GM21447 (cell line): ENCODE data around the gene C5orf58.

Source experiments
- ATAC-seq: cut with Tn5 transposase; IDR thresholded peaks from one replicate; pipeline ENCODE4 v1.9.1; 2021; ENCODE audit not compliant: unreplicated experiment

The C5orf58 gene

GRCh38 chr5:170252720-170253350, 20.1 kb downstream of the C5orf58 start:
- no peak for ATAC-seq

DNA sequence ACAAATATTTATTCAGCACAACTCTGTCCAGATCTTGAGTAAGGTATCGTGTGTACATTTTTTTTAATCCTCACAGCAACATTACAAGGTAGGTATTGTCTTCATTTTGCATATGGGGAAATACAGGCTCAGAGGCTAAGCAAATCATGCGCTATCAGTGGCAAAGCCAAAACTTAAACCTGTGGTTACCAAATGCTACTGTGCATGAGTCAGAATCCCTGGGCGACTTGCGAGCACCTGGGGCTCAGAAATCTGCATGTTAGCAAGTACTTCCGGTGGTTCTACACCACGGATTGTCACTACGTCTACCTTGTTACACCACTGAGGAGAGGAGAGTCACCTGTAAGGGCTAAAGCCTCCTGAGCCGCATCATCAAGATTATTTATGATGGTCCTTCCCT, 21.3 kb downstream of the C5orf58 start:
- peak; percentile 96 for ATAC-seq

DNA sequence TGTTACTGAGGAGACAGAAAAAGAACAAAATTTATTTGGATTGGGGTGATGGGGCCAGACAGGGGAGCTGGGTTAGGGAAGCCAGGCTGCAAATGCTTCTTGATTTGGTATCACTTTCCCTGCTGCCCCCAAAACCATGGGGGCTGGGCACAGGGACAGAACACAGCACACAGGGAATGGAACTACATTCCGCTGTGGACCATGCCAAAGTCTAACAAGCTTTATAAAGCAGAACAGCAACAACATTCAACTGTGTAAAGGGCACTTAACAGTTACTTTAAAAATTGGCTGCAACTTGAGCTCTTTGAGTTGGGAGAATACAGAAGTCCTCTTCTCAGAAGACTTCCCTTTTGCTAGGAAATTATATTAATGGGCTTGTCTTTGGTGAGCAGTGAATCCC, 23.8 kb downstream of the C5orf58 start:
- ATAC-seq = no peak

GRCh38 chr5:170257370-170257769, 24.6 kb downstream of the C5orf58 start:
- ATAC-seq = no peak

DNA sequence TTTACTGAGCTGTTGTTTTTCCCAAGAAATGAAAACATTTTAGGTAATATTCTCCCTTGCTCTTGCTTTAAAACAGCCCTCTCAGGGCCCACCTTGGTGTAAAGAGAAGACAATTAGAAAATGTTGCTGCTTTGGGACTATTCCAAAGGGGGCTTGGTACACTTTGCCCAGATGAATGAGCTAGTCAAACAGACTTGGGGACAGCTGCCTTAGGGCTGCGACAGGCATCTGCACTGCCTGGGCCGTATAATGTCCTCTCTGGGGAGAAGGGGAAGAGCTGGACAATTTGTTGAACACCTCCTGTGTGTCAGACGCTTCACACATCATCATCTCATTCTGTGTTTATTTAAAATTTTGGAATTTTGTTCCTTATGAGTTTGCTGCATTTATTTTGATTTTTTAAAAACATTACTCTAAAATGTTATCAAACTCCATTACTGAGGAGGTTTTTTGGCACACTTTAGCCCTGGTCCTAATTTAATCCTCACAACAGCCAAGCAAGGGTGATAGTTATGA, 28.8 kb downstream of the C5orf58 start:
- no peak for ATAC-seq

DNA sequence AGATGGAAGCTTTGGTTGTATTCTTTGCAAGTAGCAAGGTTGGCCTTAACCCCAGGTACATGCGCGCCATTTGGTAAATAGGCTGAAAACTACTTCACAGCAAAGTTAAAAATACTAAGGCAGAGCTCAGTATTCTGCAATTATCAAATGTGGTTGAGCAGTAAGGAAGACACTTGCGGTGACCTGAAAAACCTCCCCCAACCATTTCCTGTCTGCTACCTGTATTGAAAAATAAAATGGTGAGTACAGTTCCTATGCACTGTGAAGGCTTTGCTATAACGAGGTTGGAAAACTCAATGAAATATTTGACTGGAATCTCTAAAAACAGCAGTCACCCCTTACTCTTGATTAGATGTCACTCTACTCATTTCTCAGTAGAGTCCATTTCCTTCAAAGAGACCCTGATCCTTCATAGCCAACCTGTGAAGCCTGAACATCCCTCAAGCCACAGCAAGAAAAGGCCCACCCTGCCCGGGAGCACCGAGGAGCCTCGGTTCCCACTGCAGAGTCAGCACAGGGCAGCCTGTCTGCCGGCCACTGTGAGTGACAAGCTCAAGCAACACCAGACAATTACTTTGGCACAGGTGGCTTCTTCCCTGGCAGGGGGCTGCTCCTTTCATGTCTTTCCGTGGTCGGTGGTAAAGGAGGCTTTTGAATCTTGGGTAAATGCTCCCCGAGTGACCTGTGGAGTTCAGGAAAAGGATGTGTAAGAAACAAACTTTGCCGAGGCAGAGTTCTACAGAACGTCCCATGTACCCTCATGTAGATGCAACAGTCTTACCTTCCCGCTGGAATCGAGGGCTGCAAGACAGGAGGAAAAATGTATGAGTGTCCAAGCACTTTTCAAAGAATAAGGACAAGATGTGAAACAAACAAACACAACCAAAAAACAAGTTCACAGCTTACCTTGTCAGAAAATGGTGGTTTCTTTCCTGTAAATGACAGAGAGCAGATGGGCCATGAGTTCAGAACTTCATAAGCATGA, 29.6 kb downstream of the C5orf58 start:
- no peak for ATAC-seq

GRCh38 chr5:170263906-170264305, 31.1 kb downstream of the C5orf58 start:
- no peak for ATAC-seq

DNA sequence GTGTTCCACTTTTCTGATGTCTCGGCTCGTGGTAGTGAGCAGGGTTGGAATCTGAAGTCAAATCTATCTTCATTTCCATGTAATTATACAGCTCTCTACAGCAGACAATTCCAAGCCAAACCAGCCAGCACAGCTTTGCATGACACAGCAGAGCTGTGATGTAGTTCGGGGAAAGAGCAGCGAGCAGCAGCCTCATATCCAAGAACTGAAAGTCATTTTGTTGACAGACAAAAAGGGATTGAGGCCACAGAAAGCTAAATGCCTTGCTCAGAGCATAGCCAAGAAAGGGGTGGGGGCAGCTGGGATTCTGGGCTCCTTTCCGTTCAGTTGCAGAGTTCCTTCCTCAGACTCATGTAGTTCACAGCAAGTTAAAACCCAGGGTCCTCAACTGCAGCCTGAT, 32.7 kb downstream of the C5orf58 start:
- no peak for ATAC-seq

DNA sequence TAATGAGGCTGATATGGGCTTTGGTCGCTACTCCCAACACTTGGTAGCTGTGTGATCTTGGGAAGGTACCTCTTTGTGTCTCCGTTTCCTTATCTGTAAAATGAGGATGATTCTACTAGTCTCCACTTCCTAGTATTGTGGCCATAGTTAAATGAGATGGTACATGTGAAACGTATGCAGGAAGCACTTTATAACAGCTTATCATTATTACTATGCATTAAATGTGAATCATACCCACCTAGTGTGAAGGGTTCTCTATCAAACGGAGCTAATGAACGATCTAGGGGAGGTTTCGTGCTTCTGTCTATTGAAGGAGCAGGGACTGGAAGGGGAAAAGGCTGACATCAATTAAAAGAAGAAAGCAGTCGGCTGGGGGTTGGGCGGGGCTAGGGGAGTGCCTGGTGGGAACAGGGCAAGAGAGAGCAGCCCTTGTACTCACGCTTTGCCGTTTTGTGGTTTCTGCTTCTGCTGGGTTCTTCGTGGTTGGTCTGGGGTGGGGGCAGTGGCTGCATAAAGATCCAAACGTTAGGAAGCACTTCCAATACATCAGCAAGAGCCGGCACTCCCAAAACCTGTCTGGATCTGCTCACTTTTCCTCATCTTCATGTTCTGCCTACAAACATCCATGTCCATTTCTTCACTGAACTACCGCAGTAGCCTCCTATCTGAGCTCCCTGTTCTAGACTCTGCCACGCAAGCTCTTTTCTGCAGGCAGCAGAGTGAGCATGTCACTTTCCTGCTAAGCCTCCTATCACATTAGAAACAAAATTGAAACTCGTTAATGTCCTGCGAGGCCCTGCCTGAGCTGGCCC, 34.0 kb downstream of the C5orf58 start:
- no peak for ATAC-seq

GRCh38 chr5:170267431-170268152, 34.8 kb downstream of the C5orf58 start:
- peak; percentile 86 for ATAC-seq

- no peak for ATAC-seq
Observed at GRCh38 chr5:170268153-170268689, 35.4 kb downstream of the C5orf58 start.

DNA sequence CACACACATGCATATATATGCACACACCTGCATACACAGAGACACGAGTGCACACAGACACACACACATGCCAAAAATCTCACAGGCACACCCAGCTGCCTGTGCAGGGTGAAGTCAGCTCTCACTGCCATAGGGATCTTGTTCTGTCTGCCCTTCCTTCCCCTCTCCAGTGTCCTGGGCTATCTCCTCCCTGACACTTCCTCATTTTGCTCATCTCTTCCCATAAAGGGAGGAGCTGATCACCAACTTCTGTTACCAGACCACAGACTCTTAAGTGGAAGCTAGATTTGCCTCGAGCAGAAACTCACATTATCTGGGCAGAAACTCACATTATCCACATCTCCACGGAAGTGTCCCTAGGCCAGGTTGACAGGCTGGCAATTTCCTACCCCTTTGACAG, 36.1 kb downstream of the C5orf58 start:
- no peak for ATAC-seq

DNA sequence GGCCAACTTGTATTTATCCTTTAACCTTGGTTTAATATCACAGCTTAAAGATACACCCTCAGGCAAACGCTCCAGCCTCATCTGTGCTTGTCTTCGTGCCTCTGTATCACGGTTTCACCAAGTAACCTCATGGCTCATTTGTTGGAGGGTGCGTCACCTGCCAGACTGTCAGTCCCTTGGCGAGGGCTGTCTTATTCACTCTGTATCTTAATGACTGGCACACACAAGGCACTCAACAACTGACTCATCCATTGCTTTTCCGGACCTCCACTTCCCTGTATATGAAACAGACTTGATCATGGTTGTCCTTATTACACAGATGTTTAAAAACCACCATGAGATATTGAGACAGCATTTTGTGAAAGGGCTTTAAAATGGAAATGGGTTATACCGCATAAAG, 36.8 kb downstream of the C5orf58 start:
- no peak for ATAC-seq

DNA sequence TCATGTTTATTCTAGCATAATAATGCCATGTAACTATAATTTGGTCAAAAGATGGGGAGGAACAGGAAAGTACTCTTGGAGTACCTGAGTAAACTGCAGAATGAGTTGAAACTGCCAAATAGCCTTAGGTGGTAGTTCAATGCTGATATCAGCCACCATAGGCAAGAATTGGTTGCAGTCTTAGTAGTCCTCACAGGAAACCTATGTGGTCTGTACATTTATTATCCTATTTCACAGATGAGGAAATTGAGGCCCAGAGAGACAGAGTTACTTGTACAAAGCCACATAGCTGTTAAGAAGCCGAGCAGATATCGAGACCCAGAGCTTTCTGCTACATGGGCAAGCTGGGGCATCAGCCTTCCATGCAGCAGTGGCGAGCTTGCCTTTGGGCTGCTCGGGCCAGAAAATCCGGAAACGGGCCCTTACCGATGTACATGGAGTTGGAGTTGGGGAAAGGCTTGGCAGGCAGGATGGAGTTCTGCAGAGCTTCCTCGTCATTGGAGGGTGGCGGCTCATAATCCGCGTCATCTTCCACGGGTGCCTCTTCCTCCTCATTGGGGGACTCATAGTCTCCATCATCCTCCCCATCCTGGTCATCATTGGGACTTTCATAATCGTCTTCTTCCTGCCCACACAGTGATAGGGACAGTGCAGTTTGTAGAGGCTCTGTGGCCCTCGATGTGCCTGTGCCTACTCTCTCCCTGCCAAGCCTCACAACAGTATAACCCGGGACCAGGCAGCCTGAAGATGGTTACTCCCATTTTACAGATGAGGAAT, 37.7 kb downstream of the C5orf58 start:
- ATAC-seq = no peak

- no peak for ATAC-seq
Observed at GRCh38 chr5:170273968-170274710, 41.4 kb downstream of the C5orf58 start.

DNA sequence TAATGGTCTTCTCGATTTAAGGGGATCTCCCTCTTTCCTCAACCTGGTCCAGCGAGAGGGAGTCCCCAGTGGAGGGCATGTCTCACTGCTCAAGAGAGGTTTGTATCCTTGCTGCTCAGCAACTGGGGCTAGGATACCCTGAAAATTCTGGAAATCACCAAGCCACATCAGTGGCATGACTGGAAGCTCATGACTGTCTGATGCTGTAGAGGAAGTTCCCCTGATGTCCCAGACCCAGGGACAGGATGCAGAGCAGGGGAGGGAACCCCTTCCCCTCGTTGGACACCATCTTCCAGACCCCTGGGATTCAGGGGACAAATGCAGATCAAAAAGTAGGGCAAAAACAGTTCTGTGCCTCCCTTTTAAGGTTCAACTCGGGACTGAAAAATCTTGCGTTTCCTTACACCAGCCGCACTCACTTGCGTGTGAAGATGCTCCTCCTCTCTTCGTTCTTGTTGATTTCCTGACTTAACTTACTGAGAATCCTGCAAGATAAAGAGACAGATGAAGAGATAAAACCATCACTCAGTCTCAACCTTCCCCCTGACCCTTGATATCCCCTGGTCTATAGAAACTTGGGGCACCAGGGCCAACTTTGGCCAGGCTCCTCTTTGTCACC, 42.7 kb downstream of the C5orf58 start:
- no peak for ATAC-seq

- ATAC-seq = no peak
Observed at GRCh38 chr5:170276140-170276539, 43.4 kb downstream of the C5orf58 start.

DNA sequence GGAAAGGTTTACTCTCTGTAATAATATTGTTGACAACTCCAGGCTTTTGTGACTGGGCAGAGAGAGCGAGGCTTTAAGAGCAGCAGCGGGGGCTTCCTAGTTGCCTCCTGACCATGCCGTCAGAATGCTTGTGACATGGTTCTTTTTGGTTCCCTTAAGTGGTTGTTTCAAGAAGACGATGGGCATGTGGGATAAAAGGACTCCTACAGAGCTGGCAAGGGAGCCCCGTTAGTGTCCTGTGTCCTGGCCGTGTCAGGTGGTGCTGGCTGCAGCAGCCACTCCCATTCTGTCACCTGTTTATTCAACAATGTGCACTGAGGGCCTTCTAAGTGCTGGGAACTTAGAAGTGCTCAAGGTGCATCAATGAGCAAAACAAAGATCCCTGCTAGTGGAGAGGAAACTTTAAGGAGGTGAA, 45.1 kb downstream of the C5orf58 start:
- ATAC-seq = no peak
